Measurements from ENCODE around the gene RABGGTA. TPM values are rescaled to one million over a fixed set of nuclear protein-coding genes. Genes with fewer than 3 reads are reported as not detected.

RABGGTA gene, protein sequence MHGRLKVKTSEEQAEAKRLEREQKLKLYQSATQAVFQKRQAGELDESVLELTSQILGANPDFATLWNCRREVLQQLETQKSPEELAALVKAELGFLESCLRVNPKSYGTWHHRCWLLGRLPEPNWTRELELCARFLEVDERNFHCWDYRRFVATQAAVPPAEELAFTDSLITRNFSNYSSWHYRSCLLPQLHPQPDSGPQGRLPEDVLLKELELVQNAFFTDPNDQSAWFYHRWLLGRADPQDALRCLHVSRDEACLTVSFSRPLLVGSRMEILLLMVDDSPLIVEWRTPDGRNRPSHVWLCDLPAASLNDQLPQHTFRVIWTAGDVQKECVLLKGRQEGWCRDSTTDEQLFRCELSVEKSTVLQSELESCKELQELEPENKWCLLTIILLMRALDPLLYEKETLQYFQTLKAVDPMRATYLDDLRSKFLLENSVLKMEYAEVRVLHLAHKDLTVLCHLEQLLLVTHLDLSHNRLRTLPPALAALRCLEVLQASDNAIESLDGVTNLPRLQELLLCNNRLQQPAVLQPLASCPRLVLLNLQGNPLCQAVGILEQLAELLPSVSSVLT
- 10 to 100 TPM; 37.6 to 42.7 TPM for total RNA-seq

DNA sequence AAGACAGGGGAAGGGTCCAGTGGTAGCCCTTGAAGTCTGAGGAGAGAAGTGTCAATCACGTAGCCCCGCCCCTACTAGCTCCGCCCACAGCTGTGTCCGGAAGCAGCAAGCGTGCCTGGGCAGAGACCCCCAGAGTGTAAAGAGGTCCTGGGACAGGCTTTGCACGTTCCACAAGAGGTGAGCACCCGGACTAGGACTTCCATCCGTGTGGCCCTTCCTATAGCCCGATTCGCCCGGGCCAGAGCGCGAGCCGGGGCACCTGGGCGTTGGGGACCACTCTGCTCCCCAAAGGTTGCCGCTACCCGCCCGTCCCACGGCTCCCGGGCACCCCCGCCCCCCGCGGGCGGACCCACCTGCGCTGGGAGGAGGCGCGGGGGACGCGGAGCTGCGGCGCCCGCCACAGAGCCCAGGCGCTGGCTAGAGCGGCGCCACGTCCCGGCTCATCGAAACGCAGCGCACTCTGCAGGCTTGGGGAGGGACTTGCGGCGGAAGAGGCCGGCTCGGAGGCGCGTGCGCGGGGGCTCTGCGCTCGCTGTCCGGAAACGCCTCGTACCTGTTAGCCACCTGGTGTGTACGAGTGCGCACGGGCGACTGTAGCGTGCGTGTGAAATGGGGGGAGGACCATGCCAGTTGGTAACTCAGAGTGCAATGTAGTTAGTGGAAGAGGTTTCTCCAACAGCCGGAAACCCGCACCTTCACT, at the start of gene RABGGTA:
RABGGTA (minus strand) TSS at position 464 of the 700 bp plus-strand sequence. CDS start 482 bp downstream, outside the sequence.
- H3K36me3 Mint-ChIP-seq (ENCODE audit: low read depth), result peaks cover 21% of the 10 kb centered on the region
- DNase-seq (peak; percentile 92), ATAC-seq (peak; percentile 85)
- ChIA-PET CTCF (interaction anchor here (0.7 to 5.4 kb wide), 19 partner anchors 9 to 165 kb away, joined by 3 to 66 read pairs (median 7); partner anchors contain the start of genes CIDEB, DHRS1, LTB4R and LTB4R2), POLR2A (interaction anchor here (0.6 to 4.7 kb wide), 24 partner anchors 8 to 147 kb away, joined by 3 to 21 read pairs (median 4); partner anchors contain the start of genes CIDEB, LTB4R, LTB4R2 and PSME2)
- H3K27me3 Mint-ChIP-seq, result no peaks in the 10 kb centered on the region
- peak within 1 kb of the TSS; percentile 82 for H3K4me3 Mint-ChIP-seq
- no peaks in the 10 kb centered on the region for H3K9me3 Mint-ChIP-seq
- intact Hi-C loops (cut with micrococcal nuclease), result loop anchor here (2.0 kb wide), 1 partner anchor 24 kb away; no protein-coding TSS in a partner anchor
- H3K27ac Mint-ChIP-seq, result peak within 1 kb of the TSS; percentile 94
- H3K4me1 Mint-ChIP-seq (ENCODE audit: low read depth), result peaks cover 39% of the 10 kb centered on the region
- TF ChIP-seq, protein P1, sequence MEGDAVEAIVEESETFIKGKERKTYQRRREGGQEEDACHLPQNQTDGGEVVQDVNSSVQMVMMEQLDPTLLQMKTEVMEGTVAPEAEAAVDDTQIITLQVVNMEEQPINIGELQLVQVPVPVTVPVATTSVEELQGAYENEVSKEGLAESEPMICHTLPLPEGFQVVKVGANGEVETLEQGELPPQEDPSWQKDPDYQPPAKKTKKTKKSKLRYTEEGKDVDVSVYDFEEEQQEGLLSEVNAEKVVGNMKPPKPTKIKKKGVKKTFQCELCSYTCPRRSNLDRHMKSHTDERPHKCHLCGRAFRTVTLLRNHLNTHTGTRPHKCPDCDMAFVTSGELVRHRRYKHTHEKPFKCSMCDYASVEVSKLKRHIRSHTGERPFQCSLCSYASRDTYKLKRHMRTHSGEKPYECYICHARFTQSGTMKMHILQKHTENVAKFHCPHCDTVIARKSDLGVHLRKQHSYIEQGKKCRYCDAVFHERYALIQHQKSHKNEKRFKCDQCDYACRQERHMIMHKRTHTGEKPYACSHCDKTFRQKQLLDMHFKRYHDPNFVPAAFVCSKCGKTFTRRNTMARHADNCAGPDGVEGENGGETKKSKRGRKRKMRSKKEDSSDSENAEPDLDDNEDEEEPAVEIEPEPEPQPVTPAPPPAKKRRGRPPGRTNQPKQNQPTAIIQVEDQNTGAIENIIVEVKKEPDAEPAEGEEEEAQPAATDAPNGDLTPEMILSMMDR (IDR thresholded peaks at IDR 0.05), result peak; percentile 77

DNA sequence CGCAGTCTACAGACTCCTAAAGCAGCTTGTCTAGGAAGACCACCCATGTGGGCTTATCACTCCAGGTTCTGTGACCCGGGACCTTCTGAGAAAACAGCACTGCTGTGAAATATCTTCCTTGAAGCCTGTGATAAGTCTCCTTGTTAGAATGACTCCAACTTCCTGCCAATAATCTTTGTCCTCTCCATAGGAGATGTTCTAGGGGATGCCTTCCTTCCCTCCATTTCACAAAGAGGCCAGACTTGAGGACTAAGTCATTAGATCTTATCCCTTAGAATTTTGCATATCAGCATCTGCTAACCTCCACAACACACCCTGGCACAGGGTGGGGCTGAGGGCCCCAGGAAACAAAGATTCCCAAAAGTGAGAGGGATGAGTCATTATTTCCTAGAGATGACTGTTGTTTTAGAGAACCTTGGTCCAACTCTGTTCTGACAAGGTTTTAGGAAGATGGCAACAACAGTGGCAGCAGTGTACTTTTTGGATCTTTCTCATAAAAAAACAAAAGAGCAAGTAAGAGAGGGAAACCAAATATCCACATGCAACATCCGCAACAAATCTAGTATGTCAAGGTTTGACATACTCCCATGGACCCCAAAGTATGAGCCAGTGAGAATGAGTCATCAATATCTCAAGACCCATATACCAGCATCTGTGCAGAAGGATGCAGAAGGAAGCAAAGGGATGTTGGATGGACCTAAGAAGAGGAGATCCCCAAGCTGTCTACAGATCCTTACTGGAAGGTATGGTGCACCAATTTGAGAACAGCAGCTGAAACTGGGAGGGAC, 45.9 kb upstream of the RABGGTA start:
- POLR2A ChIA-PET, result interaction anchor here (0.6 to 1.9 kb wide), 4 partner anchors 8 to 149 kb away, joined by 3 to 4 read pairs (median 4); partner anchors contain the start of genes CBLN3 and KHNYN
- DNase-seq (no peak), ATAC-seq (peak; percentile 14)
- Mint-ChIP-seq H3K9me3 (no peaks in the 10 kb centered on the region), H3K4me1 (ENCODE audit: low read depth) (peaks cover 39% of the 10 kb centered on the region), H3K36me3 (ENCODE audit: low read depth) (peaks cover 9% of the 10 kb centered on the region), H3K4me3 (no peak overlapping the region), H3K27me3 (no peaks in the 10 kb centered on the region), H3K27ac (no peak overlapping the region)
- CTCF ChIA-PET, result interaction anchor here (1.3 to 10.2 kb wide), 7 partner anchors 8 to 119 kb away, joined by 3 to 88 read pairs (median 7); partner anchors contain the start of genes ADCY4, CIDEB, LTB4R and LTB4R2
- TF ChIP-seq, protein P1 (IDR thresholded peaks at IDR 0.05), result no peak
- intact Hi-C loops (cut with micrococcal nuclease), result no loop called here

DNA sequence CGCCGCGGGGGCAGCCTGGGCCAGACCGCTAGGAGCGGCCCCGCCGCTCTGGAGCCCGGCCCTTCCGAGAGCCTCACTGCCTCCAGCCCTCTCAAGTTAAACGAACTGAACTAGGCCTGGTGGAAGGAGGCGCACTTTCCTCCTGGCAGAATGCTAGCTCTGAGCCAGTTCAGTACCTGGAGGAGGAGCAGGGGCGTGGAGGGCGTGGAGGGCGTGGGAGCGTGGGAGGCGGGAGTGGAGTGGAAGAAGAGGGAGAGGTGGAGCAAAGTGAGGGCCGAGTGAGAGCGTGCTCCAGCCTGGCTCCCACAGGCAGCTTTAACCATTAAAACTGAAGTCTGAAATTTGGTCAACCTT, 45.2 kb upstream of the RABGGTA start:
- Mint-ChIP-seq H3K27me3 (no peaks in the 10 kb centered on the region), H3K4me3 (no peak overlapping the region), H3K36me3 (ENCODE audit: low read depth) (peaks cover 9% of the 10 kb centered on the region), H3K9me3 (no peaks in the 10 kb centered on the region), H3K4me1 (ENCODE audit: low read depth) (peaks cover 47% of the 10 kb centered on the region), H3K27ac (no peak overlapping the region)
- CTCF ChIA-PET, result interaction anchor here (1.9 to 10.2 kb wide), 2 partner anchors 9 to 17 kb away, joined by 7 to 88 read pairs; partner anchors contain the start of genes ADCY4 and CIDEB
- POLR2A ChIA-PET, result interaction anchor here (0.5 to 1.9 kb wide), 5 partner anchors 8 to 149 kb away, joined by 3 to 4 read pairs (median 4); partner anchors contain the start of genes CBLN3 and KHNYN
- TF ChIP-seq, protein P1 (IDR thresholded peaks at IDR 0.05), result no peak
- intact Hi-C loops (cut with micrococcal nuclease), result no loop called here
- ATAC-seq (no peak), DNase-seq (no peak)

DNA sequence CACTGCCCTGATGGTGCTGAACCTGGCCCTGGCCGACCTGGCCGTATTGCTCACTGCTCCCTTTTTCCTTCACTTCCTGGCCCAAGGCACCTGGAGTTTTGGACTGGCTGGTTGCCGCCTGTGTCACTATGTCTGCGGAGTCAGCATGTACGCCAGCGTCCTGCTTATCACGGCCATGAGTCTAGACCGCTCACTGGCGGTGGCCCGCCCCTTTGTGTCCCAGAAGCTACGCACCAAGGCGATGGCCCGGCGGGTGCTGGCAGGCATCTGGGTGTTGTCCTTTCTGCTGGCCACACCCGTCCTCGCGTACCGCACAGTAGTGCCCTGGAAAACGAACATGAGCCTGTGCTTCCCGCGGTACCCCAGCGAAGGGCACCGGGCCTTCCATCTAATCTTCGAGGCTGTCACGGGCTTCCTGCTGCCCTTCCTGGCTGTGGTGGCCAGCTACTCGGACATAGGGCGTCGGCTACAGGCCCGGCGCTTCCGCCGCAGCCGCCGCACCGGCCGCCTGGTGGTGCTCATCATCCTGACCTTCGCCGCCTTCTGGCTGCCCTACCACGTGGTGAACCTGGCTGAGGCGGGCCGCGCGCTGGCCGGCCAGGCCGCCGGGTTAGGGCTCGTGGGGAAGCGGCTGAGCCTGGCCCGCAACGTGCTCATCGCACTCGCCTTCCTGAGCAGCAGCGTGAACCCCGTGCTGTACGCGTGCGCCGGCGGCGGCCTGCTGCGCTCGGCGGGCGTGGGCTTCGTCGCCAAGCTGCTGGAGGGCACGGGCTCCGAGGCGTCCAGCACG, 44.6 kb upstream of the RABGGTA start:
- Mint-ChIP-seq H3K4me3 (no peak overlapping the region), H3K4me1 (ENCODE audit: low read depth) (peaks cover 49% of the 10 kb centered on the region)
- intact Hi-C loops (cut with micrococcal nuclease), result no loop called here

More for the DNA sequence above, 44.6 kb upstream of the RABGGTA start:
- Mint-ChIP-seq H3K9me3 (no peaks in the 10 kb centered on the region), H3K27ac (no peak overlapping the region), H3K36me3 (ENCODE audit: low read depth) (peaks cover 9% of the 10 kb centered on the region), H3K27me3 (no peaks in the 10 kb centered on the region)
- TF ChIP-seq, protein P1 (IDR thresholded peaks at IDR 0.05), result no peak
- ATAC-seq (no peak), DNase-seq (no peak)
- ChIA-PET CTCF (interaction anchor here (1.9 to 10.2 kb wide), 2 partner anchors 8 to 17 kb away, joined by 7 to 88 read pairs; partner anchors contain the start of genes ADCY4 and CIDEB), POLR2A (interaction anchor here (0.5 to 1.9 kb wide), 3 partner anchors 9 to 114 kb away, joined by 3 to 4 read pairs (median 4); partner anchors contain the start of genes CBLN3 and KHNYN)

Measured in activated CD8-positive, alpha-beta T cell treated with anti-CD3 and anti-CD28 coated beads for 36 hours (primary cell).